Stimulated activated CD4-positive, alpha-beta T cell treated with anti-CD3 and anti-CD28 coated beads, Interleukin-15, amount 100 ng/mL, for 24 hours (primary cell): ENCODE results near the gene AFMID.
"Not testable (repeated sequence)": the region's sequence is repeated elsewhere in the genome, so short reads cannot be mapped to it uniquely, and the experiment has no call there.

Experiments
- DNase-seq: peaks from one replicate; pipeline ENCODE4 v3.0.0-alpha.2; 2020

AFMID gene

DNA sequence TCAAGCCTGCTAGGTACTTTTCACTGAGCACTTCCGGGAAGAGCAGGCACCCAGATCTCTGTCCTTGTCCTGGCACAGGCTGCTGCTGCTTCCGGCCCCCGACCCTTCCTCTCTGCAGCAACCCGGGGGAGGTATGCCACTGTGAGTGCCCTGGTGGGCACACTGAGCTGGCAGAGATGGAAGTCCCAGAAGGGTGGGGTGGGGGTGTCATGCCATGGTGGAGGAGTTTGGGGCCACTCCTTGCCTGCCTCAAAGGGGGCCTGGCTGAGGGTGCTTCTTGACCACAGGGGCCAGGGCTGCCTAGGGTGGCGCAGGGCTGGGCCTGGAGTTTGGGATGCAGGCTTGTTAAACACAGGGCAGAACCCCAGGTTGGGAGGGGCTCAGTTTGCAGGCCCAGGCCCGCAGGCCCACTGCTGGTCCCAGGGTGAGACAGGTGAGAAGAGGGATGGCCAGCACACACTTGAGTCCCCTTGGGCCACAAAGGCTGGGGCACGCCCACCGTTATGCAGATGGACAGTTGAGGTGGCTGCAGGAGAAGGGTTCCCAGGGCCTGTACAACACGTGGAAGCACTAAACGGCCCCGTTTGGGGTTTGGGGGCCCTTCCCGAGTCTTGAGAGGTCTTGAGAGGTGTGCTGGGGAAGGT lies 53.0 kb downstream of the AFMID start:
- DNase-seq: no peak

DNA sequence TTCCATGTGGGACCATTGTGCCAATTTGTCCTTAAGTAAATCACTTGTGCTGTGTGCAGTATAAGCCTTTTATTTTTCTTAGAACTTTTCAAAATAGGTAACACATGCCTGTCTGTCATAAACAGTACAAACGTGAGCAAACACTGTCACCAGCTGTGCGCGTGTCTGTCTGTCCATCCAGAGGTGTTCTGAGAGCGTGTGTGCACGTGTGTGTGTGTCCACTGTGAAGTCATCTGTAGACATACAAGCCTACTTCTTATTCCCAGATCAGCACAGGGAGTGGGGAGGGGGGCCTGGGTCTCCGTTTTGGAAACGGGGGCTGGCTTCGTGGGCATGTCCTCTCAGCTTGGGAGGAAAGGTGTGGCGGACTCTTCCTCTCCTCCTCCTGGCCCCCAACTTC lies 53.7 kb downstream of the AFMID start:
- DNase-seq: no peak

DNA sequence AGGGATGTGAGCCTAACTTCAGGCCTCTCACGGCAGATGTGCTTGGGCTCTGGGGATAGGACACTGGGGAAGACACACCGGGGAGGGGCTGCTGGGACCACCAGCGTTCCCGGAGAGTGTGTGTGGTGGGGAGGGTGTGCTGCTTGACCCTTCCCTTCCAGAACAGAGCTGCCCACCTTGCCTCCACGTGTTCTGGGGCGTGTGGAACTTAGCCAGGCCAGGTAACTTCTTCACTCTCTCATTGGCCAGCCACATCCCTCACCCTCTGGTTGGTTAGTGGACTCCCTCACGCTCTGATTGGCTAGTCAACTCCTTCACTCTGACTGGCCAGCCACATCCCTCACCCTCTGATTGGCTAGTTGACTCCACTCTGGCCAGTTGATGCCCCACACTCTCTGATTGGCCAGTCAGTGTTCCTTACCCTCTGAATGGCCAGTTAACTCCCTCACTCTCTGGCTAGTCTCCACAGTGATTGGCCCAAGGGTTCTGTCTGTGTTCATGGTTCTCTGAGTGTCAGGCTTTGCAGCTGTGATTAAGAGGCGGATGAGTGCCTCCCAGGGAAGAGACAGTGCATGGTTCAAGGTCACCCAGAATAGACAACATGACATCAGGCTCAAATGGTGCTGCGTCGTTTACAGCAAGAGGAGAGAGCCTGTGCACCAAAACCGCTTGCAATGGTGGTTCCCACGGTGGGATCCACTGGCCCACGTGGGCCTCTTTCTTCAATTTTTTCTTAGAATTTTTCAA lies 54.3 kb downstream of the AFMID start:
- no peak for DNase-seq

DNA sequence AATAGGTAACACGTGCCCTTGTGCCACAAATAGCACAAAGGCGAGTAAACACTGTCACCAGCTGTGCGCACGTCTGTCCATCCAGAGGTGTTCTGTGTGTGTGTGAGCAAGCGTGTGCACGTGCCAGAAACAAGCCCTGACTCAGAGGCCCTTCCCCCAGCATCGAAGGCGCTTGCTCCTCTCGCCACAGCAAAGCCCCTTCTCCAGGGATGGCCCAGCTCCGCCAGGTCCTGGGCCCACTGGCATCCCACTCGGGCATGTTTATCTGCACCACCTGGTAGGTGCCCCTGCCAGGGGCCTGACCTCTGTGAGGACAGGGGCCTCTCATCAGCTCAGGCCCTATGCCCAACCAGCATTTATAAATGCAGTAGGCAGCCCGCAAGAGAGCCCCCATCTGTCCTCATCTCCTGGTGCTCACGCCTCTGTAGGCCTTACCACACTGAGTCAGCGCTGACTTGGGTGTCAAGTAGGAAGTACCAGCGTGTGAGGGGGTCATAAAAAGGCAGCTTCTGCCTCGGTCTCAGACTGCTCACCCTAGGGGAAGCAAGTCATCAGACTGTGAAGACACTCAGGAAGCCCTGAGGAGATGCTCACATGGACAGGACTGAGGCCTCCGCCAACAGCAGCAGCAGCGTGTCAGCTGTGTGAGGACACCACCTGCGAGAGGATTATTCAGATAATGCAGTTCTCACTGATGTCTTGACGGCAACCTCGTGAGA lies 55.0 kb downstream of the AFMID start:
- DNase-seq: no peak

DNA sequence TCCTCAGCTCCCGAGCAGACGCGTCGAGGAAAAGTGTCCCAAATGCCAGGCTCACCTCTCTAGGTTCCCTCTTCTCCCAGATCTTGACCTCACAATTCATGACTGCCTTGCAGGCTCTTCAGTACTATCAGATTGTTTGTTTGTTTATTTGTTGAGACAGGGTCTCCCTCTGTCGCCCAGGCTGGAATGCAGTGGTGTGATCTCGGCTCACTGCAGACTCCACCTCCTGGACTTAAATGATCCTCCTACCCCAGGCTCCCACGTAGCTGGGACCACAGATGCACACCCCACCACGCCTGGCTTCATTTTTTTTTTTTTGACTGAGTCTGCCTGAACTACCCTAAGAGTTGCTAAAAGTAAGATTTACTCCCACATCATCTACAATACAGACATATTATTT lies 60.1 kb downstream of the AFMID start:
- no peak for DNase-seq

DNA sequence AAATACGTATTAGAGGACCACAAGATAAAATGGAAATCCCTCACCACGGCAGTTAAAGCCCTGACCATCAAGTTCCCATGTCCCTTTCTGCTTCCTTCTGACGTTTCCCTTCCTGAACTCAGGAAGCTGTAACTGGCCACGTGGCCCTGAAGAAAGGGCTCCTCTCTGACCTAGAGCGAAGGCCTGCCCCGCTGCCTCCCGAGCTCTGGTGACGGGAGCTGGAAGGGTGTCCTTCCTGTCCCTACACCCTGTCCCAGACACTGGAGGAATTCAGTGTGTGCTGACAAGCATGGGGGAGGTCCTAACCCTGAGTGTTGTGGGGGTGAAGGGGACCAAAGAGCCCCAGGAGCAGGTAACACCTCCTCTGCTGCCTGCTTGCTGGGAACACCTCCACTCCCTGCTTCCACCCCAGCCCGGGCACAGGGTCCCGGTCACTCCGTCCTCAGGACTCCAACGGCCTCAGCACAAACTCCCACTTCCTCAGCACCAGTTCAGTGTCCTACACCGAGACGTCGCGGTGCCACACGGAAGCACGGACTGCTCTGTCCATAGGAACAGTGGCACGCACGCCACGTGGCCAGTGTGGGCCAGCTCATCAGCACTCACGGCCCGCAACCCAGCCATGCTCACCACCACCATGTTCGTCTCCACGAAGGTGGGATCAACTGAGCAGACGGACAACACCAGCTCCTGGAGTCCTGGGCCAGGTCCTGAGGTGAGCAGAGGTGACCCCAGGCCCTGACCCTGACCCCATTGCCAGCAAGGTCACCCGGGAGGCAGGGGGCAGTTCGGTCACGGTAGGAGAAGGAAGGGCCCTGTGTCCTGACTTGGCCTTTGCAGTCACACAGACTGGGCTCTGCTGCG lies 61.1 kb downstream of the AFMID start:
- DNase-seq: no peak

DNA sequence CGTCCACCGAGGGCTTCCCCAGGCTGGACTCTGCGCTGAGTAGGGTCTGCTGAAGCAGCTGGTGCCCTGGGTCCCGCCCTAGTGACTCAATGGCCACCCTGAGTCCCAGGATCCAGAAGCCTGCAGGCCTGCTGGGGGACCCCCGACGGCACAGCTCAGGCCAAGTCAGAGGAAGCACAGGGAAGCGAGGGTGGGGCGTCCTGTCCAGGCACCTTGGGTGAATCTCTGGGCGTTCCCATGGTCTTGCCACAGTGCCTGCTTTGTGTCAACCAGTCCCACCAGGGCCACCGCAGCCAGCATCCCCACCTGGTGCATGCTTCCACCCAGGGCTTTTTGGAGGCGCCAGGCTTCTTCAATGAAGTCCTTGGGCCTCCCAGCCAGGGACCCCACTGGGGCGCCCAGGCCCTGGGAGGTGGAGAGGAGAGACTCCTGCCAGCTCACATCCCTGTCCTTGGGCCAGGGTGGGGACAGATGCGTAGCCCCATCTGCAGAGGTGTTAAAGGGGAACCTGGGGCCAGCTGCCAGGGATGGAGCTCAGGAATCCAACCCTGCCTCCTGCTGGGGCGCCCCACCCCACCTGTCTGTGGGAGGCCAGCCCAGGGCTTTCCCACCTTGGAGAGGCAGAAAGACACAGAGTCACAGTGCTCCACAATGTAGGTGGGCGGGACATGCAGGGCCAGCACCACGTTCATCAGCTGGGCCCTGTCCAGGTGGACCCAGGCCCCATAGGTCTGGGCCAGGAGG lies 62.1 kb downstream of the AFMID start:
- DNase-seq: no peak

DNA sequence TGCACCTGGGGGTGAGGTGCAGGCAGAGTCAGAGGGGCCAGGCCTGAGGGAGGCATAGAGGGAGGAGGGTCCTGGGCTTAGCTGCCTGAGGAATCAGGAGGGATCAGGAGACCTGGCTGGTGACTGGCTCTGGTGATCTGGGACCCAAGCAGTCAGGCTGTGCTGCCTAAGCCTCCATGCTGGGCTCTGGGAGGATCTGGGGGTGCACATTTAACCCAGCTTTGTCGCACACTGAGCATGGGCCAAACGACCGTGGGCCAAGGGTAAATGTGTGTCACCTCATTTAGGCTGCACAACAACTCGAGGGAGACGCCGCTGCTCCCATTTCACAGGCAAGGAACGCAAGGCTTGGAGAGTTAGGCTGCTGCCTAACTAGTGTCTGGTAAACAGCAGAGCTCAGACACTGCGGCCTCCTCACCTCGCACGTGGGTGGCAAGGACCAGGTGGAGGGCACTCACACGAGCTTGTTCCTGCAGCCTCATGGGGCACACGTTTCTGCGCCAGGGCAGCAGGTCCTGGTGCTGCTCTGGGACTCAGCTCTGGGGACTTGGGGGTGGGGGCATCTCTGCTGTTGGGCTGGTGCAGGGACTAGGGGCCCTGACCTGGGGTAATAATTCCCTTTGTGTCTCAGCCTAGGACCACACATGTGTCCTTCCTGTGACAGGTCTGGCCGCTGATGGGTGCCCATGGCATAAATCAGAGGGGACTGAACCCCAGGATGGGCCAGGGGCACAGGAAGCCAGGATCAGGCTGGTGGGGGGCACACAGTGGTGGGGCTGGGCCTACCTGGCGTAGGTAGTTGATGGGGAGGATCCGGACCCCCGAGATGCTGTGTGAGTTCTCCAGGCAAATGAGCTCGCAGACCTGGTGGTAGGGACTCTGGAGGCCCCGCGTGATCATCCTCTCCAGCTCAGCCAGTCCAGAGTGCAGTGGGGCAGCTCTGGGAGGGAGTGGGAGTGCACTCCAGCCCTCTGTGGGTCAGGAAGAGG lies 63.0 kb downstream of the AFMID start:
- DNase-seq: no peak

DNA sequence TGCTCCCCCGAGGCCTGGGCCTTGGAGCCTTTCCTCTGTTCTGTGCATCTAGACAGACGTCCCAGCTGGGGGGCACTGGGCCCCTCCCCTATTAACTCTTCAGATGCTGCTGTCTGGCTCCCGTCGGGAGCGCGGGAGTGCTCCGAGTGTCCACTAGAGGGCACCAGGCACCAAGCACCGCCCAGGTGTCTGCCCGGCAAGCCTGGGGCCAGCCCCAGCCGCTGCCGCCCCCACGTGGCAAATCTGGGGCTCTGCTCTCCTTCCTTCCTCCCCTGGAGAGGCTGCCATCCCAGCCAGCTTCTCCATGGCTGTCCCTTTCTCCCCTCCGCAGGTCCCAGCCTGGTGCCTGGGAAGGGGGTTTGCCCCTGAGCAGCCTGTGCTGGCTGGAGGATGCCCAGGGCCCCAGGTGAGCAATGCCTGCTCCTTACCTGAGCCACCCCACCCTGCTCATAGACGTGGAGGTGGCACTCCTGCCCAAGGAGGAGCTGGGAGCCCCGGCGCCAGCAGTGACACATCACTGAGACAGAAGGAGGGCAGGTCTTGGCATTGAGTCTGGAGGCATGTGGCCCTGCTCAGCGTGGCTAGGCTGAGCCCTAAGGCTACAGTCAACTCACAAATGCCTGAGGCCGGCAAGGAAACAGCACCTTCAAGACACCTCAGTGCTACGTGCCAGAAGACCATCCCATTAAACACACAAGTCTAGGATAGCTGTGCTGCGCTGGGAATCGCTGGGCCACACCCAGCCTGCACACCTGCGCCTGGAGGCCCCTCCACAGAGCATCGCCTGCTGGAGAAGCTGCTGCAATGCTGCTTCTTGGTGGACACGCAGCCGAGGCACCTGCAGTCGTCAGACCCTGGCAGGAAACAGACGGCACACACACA lies 64.0 kb downstream of the AFMID start:
- peak; percentile 93 for DNase-seq

DNA sequence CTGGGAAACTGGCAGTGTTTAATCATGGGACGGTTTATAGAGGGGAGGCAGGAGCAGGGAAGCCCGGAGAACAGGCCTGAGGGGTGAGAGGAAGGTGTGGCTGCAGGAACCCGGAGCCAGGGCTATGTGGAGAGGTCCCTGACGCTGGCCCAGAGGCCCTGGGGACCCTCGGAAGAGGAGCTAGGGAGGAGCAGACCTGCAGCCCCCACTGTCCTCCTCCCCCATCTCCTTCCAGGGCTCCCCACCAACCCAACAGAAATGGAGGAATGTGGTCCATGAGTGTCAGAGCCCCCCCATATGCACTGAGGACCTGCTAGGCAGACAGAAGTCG lies 64.6 kb downstream of the AFMID start:
- DNase-seq: no peak

DNA sequence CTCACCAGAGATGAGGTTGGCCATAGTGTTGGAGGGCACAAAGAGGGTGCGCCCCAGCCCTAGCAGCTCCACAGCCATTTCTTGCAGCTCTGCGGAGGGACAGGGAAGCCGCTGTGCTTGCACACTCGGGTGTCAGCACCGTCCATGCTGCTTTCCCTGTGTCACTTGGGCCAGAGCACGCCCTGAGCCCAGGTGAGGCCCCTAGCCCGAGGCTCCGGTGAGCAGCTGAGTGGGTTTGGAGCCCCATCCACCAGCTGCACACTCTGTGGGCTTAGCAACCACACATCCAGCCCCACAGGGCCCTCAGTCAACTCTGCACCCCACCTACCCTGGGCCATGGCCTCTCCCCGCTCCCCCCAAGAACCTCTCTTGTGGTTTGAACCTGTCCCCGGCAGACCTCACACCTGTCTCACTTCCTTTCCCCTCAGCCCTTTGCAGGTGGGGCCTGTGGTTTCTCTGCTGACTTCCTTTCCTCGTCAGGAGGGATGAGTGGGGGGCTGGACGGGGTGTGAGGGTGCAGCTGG lies 65.0 kb downstream of the AFMID start:
- peak; percentile 33 for DNase-seq

DNA sequence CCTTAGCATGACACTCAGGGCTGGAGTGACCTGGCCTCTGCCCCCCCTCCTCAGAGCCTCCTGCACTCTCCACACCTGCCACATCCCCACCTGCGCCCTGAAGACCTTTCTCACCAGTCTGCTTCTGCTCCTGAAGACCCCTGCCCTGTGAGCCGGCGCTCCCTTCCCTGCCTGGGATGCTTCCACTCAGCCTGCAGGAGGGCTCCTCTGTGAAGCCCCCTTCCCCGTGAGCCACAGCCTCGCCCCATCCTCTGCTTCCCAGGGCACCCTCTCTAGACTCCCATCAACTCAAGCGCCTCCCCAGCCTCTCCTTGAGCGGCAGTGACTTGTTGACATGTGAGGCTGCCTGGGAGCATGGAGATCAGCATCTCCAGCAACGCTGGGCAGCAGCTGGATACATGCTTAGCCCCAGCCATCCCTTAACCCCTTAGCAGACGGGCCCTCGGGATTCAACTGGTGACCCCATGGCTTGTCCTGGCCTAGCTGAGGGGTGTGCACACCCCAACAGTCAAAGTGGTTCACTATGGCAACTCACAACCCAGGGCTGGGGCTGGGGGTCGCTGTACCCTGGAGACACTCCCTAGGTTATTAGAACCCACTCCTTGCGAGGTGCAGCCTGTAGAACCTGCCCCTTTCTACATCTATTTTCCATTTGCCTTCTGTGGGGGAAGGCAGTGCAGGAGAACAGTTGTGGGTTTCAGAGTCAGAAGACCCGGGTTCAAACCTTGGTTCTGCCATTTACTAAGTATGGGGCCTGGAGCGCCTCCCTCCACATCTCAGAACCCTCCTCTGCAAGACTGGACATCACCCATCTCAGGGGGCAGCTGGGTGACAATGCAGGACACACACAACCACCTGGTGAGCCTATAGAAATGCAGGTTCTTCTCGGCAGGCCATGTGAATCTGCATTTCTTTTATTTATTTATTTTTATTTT lies 65.8 kb downstream of the AFMID start:
- no peak for DNase-seq

DNA sequence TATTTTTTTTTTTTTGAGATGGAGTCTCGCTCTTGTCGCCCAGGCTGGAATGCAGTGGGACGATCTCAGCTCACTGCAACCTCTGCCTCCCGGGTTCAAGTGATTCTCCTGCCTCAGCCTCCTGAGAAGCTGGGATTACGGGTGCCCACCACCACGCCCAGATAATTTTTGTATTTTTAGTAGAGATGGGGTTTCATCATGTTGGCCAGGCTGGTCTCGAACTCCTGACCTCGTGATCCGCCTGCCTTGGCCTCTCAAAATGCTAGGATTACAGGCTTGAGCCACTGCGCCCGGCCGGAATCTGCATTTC lies 66.4 kb downstream of the AFMID start:
- not testable (repeated sequence) for DNase-seq

DNA sequence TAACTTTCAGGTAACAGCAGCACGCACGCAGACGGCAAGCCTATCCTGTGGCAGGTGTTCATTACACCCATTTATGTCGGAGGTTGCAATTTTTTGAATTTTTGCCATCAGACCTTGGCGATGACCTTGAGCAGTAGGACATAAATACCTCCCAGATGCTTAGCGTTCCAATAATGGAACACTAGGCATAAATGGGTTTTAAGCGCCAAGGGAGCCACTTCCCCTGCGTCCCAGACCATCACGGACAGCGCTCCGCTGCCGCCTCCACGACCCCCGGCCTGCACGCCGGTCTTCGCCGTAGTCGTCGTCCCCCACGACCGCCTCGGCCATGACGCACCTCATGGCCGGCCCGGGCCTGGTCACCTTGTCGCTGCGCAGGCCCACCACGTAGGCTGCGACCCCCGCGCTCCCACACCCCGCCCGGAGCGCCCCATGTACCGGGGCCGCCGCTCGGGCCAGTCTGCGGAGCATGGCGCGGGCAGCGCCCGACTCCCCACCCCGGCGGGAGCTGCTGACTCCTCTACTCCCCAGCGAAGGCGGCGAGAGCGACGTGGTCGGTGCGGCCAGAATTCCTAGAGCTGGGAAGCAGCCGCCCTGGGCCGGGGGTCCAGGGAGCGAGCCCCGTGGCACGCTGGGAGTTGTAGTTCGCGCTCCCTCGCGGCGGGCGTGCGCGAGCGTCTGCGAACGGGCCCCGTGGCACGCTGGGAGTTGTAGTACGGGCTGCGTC lies 66.9 kb downstream of the AFMID start:
- DNase-seq: peak; percentile 89

DNA sequence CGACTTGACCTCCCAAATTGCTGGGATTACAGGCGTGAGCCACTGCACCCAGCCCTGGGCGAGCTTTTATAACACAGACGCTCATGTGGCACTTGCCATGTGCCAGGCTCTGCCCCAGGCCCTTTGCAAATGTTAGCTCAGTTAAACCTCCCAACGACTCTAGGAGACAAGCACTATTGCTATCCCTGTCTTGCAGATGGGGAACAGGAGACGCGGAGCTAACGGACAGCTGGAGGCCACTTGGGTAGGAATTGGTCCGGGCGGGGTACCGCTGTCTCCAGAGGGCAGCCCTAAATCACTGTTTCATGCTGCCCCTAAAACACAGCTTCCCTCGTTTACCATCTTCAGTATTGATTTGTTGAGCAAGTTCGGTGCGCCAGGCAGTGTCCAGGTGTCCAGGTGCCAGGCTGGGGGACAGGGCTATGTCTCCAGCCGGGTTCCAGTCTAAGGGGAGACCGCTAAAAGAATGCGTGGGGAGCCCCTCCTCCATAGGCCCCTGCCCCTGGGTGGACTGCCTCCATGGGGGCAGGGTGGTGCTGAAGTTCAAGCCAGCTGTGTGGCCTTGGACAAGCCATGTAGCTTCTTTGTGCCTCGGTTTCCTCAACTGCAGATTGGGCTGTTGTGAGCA lies 68.0 kb downstream of the AFMID start:
- DNase-seq: no peak

DNA sequence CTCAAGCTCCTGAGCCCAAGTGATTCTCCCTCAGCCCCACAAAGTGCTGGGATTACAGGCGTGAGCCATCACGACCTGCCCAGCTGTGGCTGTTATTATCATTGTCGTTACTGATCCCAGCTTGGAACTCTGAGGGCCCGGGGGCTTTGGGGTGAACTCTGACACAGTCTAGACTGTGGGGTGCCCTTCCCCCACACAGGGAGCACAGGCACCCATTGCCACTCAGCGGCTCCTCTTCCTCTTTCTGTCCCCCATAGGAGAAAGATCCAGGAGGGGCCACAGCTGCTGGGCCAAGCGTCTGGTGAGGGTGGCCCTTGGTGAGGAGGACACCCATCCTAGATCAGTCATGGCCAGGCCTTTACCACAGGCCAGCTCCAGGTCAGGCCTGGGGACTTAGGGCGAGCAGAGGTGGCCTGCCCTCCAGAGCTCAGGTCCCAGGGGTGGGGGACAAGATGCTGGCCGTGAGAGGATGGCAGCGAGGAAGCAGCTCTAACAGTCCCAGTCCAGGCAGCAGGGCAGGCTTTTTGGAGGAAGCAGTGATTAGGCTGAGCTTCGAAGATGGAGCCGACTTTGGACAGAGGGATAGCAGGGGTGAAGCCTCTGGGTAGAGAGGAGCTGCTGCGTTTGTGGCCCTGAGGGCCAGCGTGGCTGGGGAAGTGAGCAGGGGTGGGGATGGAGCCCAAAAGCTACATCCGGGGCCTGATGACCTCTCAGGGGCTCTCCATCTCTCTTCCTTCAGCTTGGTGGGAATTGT lies 69.0 kb downstream of the AFMID start:
- DNase-seq: no peak
